ENCODE measurements around the gene LIN7C.

Gene LIN7C

GRCh38 chr11:27445625-27446024 lies 60.9 kb downstream of the LIN7C start:
- no peak for DNase-seq (ENCODE audit: low read depth)

- no peak for DNase-seq (ENCODE audit: low read depth)
Observed at GRCh38 chr11:27444801-27445215, 61.8 kb downstream of the LIN7C start.

Measured in non-pigmented ciliary epithelial cell (primary cell).